CD4-positive, alpha-beta memory T cell (primary cell): ENCODE results near the gene IFI27L1. TPM values are rescaled to one million over a fixed set of nuclear protein-coding genes. Genes with fewer than 3 reads are reported as not detected.
A peak's percentile ranks its signal among the peaks of the same experiment; 100 is the strongest.

Experiments
- CTCF ChIA-PET: fragments of 350-600 bp; sonication (Branson Sonifier 250); formaldehyde crosslinking; loops from one replicate; lab custom pipeline; 2021; ENCODE audit warnings: inconsistent platforms; ENCODE audit not compliant: partially characterized antibody; lab: Charles Lee
- POLR2A ChIA-PET: fragments of 350-600 bp; sonication (Branson Sonifier 250); formaldehyde crosslinking; loops from one replicate; lab custom pipeline; 2021; ENCODE audit not compliant: partially characterized antibody; lab: Charles Lee
- DNase-seq, 5 donors: peaks; one replicate each; pipeline versions ENCODE4 v3.0.0 to v3.0.0-alpha.2; 2020 to 2022; ENCODE audit warnings: mixed read lengths in 1 of 5
- H3K27ac ChIP-seq: one replicate; pipeline ENCODE4 v1.7.0; 2013; ENCODE audit warnings: low read depth, low read length
- H3K27me3 ChIP-seq: 2 replicates; pipeline ENCODE4 v1.7.0; 2013; ENCODE audit warnings: mild to moderate bottlenecking, low read length, moderate library complexity; ENCODE audit not compliant: insufficient read depth
- H3K36me3 ChIP-seq: 2 replicates; pipeline ENCODE4 v1.7.0; 2013; ENCODE audit warnings: mild to moderate bottlenecking, low read length, moderate library complexity; ENCODE audit not compliant: insufficient read depth
- H3K4me1 ChIP-seq: 2 replicates; pipeline ENCODE4 v1.7.0; 2013; ENCODE audit warnings: mild to moderate bottlenecking, low read length, moderate library complexity; ENCODE audit not compliant: insufficient read depth
- H3K4me3 ChIP-seq, 2 donors: one replicate each; pipeline ENCODE4 v1.7.0; 2013; ENCODE audit warnings: low read length in 2 of 2, mild to moderate bottlenecking in 1 of 2
- H3K9me3 ChIP-seq, 2 donors: one replicate each; pipeline ENCODE4 v1.7.0; 2013; ENCODE audit warnings: low read length in 2 of 2, control low read depth in 1 of 2; ENCODE audit not compliant: control insufficient read depth in 1 of 2
- H3K27ac Mint-ChIP-seq, 7 donors: one replicate each; pipeline ENCODE4 v1.8.0; 2020 to 2021; ENCODE audit warnings: mixed read lengths in 7 of 7, mild to moderate bottlenecking in 6 of 7, inconsistent platforms in 3 of 7, moderate library complexity in 3 of 7
- H3K27me3 Mint-ChIP-seq, 2 donors: one replicate each; pipeline ENCODE4 v1.8.0; 2020 to 2021; ENCODE audit warnings: mixed read lengths in 2 of 2
- H3K36me3 Mint-ChIP-seq, 2 donors: one replicate each; pipeline ENCODE4 v1.8.0; 2020 to 2021; ENCODE audit warnings: mixed read lengths in 2 of 2, inconsistent platforms in 1 of 2, mild to moderate bottlenecking in 1 of 2
- H3K4me1 Mint-ChIP-seq, 4 donors: one replicate each; pipeline ENCODE4 v1.8.0; 2020 to 2021; ENCODE audit warnings: mixed read lengths in 4 of 4, mild to moderate bottlenecking in 1 of 4
- H3K4me3 Mint-ChIP-seq, 8 donors: one replicate each; pipeline ENCODE4 v1.8.0; 2020 to 2021; ENCODE audit warnings: mixed read lengths in 8 of 8, mild to moderate bottlenecking in 7 of 8, moderate library complexity in 6 of 8, inconsistent platforms in 3 of 8
- H3K9me3 Mint-ChIP-seq, 8 donors: one replicate each; pipeline ENCODE4 v1.8.0; 2020 to 2021; ENCODE audit warnings: mixed read lengths in 8 of 8, mild to moderate bottlenecking in 5 of 8, inconsistent platforms in 3 of 8, moderate library complexity in 1 of 8
- intact Hi-C: fragments of 100-400 bp; cut with micrococcal nuclease; formaldehyde crosslinking; loops from one replicate; pipeline ENCODE4 v1.15.1; 2023
- polyA plus RNA-seq, 2 donors: library from polyadenylated mRNA; unstranded; fragments of 300-500 nt; fragmentation: Illumina TruSeq; gene quantifications; one replicate each; pipeline ENCODE4 v1.2.3, GENCODE V29; 2021
- total RNA-seq, 2 experiments: library from RNA; stranded (reverse); gene quantifications; one replicate each; pipeline ENCODE4 v1.2.3, GENCODE V29; 2021

IFI27L1 gene
- total and polyA plus RNA-seq, 4 experiments from 2014 or later: 6.3 to 8.5 (median 7.7) TPM

GRCh38 chr14:94127330-94127729, 46.2 kb downstream of the IFI27L1 start:
- Mint-ChIP-seq H3K9me3 (peaks cover 0 to 3% (median under 1%) of the 10 kb centered on the region in 8 donors), H3K4me3 (peak overlapping the region in 1 of 8 donors; percentile 90), H3K4me1 (peaks cover 12 to 25% (median 20%) of the 10 kb centered on the region in 4 donors), H3K27ac (peak overlapping the region in 1 of 7 donors; percentile 53), H3K27me3 (no peaks in the 10 kb centered on the region), H3K36me3 (peaks cover 0 to 9% of the 10 kb centered on the region in 2 donors)
- intact Hi-C loops: no loop called here
- Histone ChIP-seq H3K27me3 (no peaks in the 10 kb centered on the region), H3K4me1 (peaks cover 18% of the 10 kb centered on the region), H3K9me3 (no peaks in the 10 kb centered on the region), H3K4me3 (no peak overlapping the region), H3K27ac (no peak overlapping the region), H3K36me3 (no peaks in the 10 kb centered on the region)
- ChIA-PET POLR2A (no interaction called here), CTCF (interaction anchor here (1.2 to 7.5 kb wide), 4 partner anchors 14 to 91 kb away, joined by 3 to 126 read pairs (median 88); no protein-coding TSS in a partner anchor)
- no peak for DNase-seq

GRCh38 chr14:94128216-94128839, 47.2 kb downstream of the IFI27L1 start:
- Mint-ChIP-seq H3K9me3 (no peaks in the 10 kb centered on the region), H3K4me3 (peak overlapping the region; percentile 86 to 93 (median 90)), H3K4me1 (peaks cover 12 to 25% (median 20%) of the 10 kb centered on the region in 4 donors), H3K36me3 (peaks cover 0 to 9% of the 10 kb centered on the region in 2 donors), H3K27ac (peak overlapping the region; percentile 30 to 88 (median 83)), H3K27me3 (no peaks in the 10 kb centered on the region)
- H3K4me3 ChIP-seq: no peak overlapping the region
- H3K4me1 ChIP-seq: peaks cover 18% of the 10 kb centered on the region
- H3K27me3 ChIP-seq: no peaks in the 10 kb centered on the region
- ChIA-PET POLR2A (interaction anchor here (0.7 to 3.2 kb wide), 5 partner anchors 29 to 90 kb away, joined by 3 to 17 read pairs (median 4); partner anchors contain the start of genes DDX24, IFI27L1 and PPP4R4), CTCF (interaction anchor here (0.8 to 7.5 kb wide), 11 partner anchors 13 to 357 kb away, joined by 3 to 126 read pairs (median 4); partner anchors contain the start of genes DDX24 and IFI27L1)
- H3K27ac ChIP-seq: peak overlapping the region; percentile 46
- no peak for DNase-seq
- intact Hi-C loops: no loop called here
- no peaks in the 10 kb centered on the region for H3K9me3 ChIP-seq
- no peaks in the 10 kb centered on the region for H3K36me3 ChIP-seq

- no peaks in the 10 kb centered on the region for H3K27me3 Mint-ChIP-seq
- H3K4me3 Mint-ChIP-seq: peak within 1 kb of the TSS; percentile 86 to 93 (median 90)
- Histone ChIP-seq H3K4me1 (peaks cover 18% of the 10 kb centered on the region), H3K27ac (peak within 1 kb of the TSS; percentile 46), H3K36me3 (no peaks in the 10 kb centered on the region), H3K9me3 (no peaks in the 10 kb centered on the region), H3K27me3 (no peaks in the 10 kb centered on the region), H3K4me3 (peak within 1 kb of the TSS; percentile 50 to 82)
- POLR2A ChIA-PET: interaction anchor here (0.7 to 3.2 kb wide), 5 partner anchors 13 to 91 kb away, joined by 3 to 17 read pairs (median 4); partner anchors contain the start of genes DDX24, IFI27L1 and PPP4R4
- H3K36me3 Mint-ChIP-seq: peaks cover 0 to 9% of the 10 kb centered on the region in 2 donors
- CTCF ChIA-PET: interaction anchor here (0.8 to 7.5 kb wide), 11 partner anchors 12 to 357 kb away, joined by 3 to 126 read pairs (median 4); partner anchors contain the start of genes DDX24 and IFI27L1
- DNase-seq: peak; percentile 34 to 80 (median 46)
- intact Hi-C loops: loop anchor here (1.0 kb wide), 1 partner anchor 48 kb away; the partner anchor contains the start of genes DDX24 and IFI27L1
- H3K9me3 Mint-ChIP-seq: no peaks in the 10 kb centered on the region
- peaks cover 12 to 25% (median 20%) of the 10 kb centered on the region in 4 donors for H3K4me1 Mint-ChIP-seq
- peak within 1 kb of the TSS; percentile 77 to 88 (median 84) for H3K27ac Mint-ChIP-seq
Observed at GRCh38 chr14:94129111-94129757, 48.1 kb downstream of the IFI27L1 start, which contains the start of gene IFI27L2. Gene IFI27L2 (minus strand): TSS chr14:94129604. CDS start chr14:94129564, 40 bp downstream.

- Histone ChIP-seq H3K9me3 (no peaks in the 10 kb centered on the region), H3K4me3 (peak overlapping the region; percentile 50 to 82), H3K36me3 (no peaks in the 10 kb centered on the region), H3K27me3 (no peaks in the 10 kb centered on the region), H3K27ac (peak overlapping the region; percentile 46), H3K4me1 (peaks cover 18% of the 10 kb centered on the region)
- peaks cover 12 to 25% (median 20%) of the 10 kb centered on the region in 4 donors for H3K4me1 Mint-ChIP-seq
- ChIA-PET CTCF (interaction anchor here (1.2 to 7.5 kb wide), 11 partner anchors 12 to 356 kb away, joined by 3 to 126 read pairs (median 10); partner anchors contain the start of genes DDX24 and IFI27L1), POLR2A (interaction anchor here (2.7 to 3.2 kb wide), 2 partner anchors 45 to 49 kb away, joined by 12 to 17 read pairs; partner anchors contain the start of genes DDX24, IFI27L1 and PPP4R4)
- peaks cover 0 to under 1% (median 0%) of the 10 kb centered on the region in 8 donors for H3K9me3 Mint-ChIP-seq
- H3K27ac Mint-ChIP-seq: peak overlapping the region; percentile 72 to 85 (median 81)
- intact Hi-C loops: loop anchor here (1.0 kb wide), 1 partner anchor 49 kb away; the partner anchor contains the start of genes DDX24 and IFI27L1
- no peaks in the 10 kb centered on the region for H3K27me3 Mint-ChIP-seq
- DNase-seq: peak in 3 of 5 donors; percentile 23 to 28 (median 27)
- peaks cover under 1 to 9% of the 10 kb centered on the region in 2 donors for H3K36me3 Mint-ChIP-seq
- H3K4me3 Mint-ChIP-seq: peak overlapping the region; percentile 86 to 93 (median 90)
Observed at GRCh38 chr14:94129758-94130414, 48.8 kb downstream of the IFI27L1 start.

GRCh38 chr14:94132285-94132887, 51.3 kb downstream of the IFI27L1 start:
- POLR2A ChIA-PET: interaction anchor here (0.6 to 1.7 kb wide), 6 partner anchors 43 to 193 kb away, joined by 3 to 4 read pairs (median 3); no protein-coding TSS in a partner anchor
- Histone ChIP-seq H3K9me3 (no peaks in the 10 kb centered on the region), H3K36me3 (no peaks in the 10 kb centered on the region), H3K27me3 (no peaks in the 10 kb centered on the region), H3K27ac (no peak overlapping the region), H3K4me1 (peaks cover 18% of the 10 kb centered on the region), H3K4me3 (no peak overlapping the region)
- CTCF ChIA-PET: interaction anchor here (0.7 to 7.5 kb wide), 34 partner anchors 9 to 417 kb away, joined by 3 to 126 read pairs (median 4); partner anchors contain the start of gene PPP4R4
- Mint-ChIP-seq H3K9me3 (peaks cover 0 to 7% (median 0%) of the 10 kb centered on the region in 8 donors), H3K27me3 (peaks cover 0 to 3% of the 10 kb centered on the region in 2 donors), H3K36me3 (peaks cover 0 to 6% of the 10 kb centered on the region in 2 donors), H3K4me1 (peaks cover 12 to 31% (median 20%) of the 10 kb centered on the region in 4 donors), H3K27ac (peak overlapping the region in 1 of 7 donors; percentile 7), H3K4me3 (no peak overlapping the region)
- DNase-seq: peak; percentile 66 to 76 (median 74)
- intact Hi-C loops: loop anchor here (1.0 kb wide), 2 partner anchors 48 to 96 kb away; no protein-coding TSS in a partner anchor

GRCh38 chr14:94135476-94135875, 54.4 kb downstream of the IFI27L1 start:
- peaks cover 1% of the 10 kb centered on the region for H3K4me1 ChIP-seq
- no peak overlapping the region for H3K27ac ChIP-seq
- H3K27me3 ChIP-seq: no peaks in the 10 kb centered on the region
- no peaks in the 10 kb centered on the region for H3K9me3 ChIP-seq
- ChIA-PET CTCF (interaction anchor here (2.1 to 9.7 kb wide), 3 partner anchors 44 to 196 kb away, joined by 16 to 142 read pairs (median 119); no protein-coding TSS in a partner anchor), POLR2A (no interaction called here)
- Mint-ChIP-seq H3K36me3 (peaks cover 0 to 6% of the 10 kb centered on the region in 2 donors), H3K27ac (no peak overlapping the region), H3K9me3 (peaks cover 0 to 7% (median 0%) of the 10 kb centered on the region in 8 donors), H3K4me1 (peaks cover 0 to 10% (median 1%) of the 10 kb centered on the region in 4 donors), H3K4me3 (no peak overlapping the region), H3K27me3 (peaks cover 1 to 3% of the 10 kb centered on the region in 2 donors)
- intact Hi-C loops: no loop called here
- no peak for DNase-seq
- H3K36me3 ChIP-seq: no peaks in the 10 kb centered on the region
- H3K4me3 ChIP-seq: no peak overlapping the region
